ENCODE data around the gene MEGF11.

GRCh38 chr15:66269326-66270090 lies 16.0 kb upstream of the MEGF11 start:
- TF ChIP-seq RFX5 (IDR thresholded peaks at IDR 0.05; ENCODE audit: low read length) (no peak), CTCF (IDR thresholded peaks at IDR 0.05) (no peak), JUND (IDR thresholded peaks at IDR 0.05) (no peak), TAF1 (IDR thresholded peaks at IDR 0.05; ENCODE audit: borderline replicate concordance, low read depth, low read length) (no peak), POLR2AphosphoS5 (IDR thresholded peaks at IDR 0.05; ENCODE audit: low read depth, low read length) (no peak), FOXM1 (IDR thresholded peaks at IDR 0.05; ENCODE audit: low read depth) (no peak), CHD2 (IDR thresholded peaks at IDR 0.05; ENCODE audit: low read length, partially characterized antibody) (no peak)
